Endothelial cell (in vitro differentiated cells): ENCODE measurements around the gene ILF3. TPM values are rescaled to one million over a fixed set of nuclear protein-coding genes. Genes with fewer than 3 reads are reported as not detected.

ENCODE experiments used
- DNase-seq: peaks from one replicate; pipeline ENCODE4 v3.0.0; 2021; ENCODE audit warnings: low spot score
- H3K27ac Mint-ChIP-seq: one replicate; pipeline ENCODE4 v1.8.0; 2021; ENCODE audit warnings: mixed read lengths, inconsistent platforms; ENCODE audit not compliant: unreplicated experiment
- H3K27me3 Mint-ChIP-seq: one replicate; pipeline ENCODE4 v1.8.0; 2021; ENCODE audit warnings: mild to moderate bottlenecking, moderate library complexity, mixed read lengths, inconsistent platforms; ENCODE audit not compliant: unreplicated experiment
- H3K36me3 Mint-ChIP-seq: one replicate; pipeline ENCODE4 v1.8.0; 2021; ENCODE audit warnings: mild to moderate bottlenecking, low read depth, mixed read lengths, inconsistent platforms; ENCODE audit not compliant: unreplicated experiment
- H3K4me1 Mint-ChIP-seq: one replicate; pipeline ENCODE4 v1.8.0; 2021; ENCODE audit warnings: mild to moderate bottlenecking, mixed read lengths, inconsistent platforms; ENCODE audit not compliant: unreplicated experiment
- H3K4me3 Mint-ChIP-seq: one replicate; pipeline ENCODE4 v1.8.0; 2021; ENCODE audit warnings: mild to moderate bottlenecking, mixed read lengths, inconsistent platforms; ENCODE audit not compliant: unreplicated experiment
- H3K9me3 Mint-ChIP-seq: one replicate; pipeline ENCODE4 v1.8.0; 2021; ENCODE audit warnings: mixed read lengths, inconsistent platforms; ENCODE audit not compliant: unreplicated experiment
- total RNA-seq: library from RNA; stranded (reverse); fragmentation: NEBNext Ultra II Directional; extraction: Animal tissue kit (Norgen Biotek cat#: 25700); gene quantifications from one replicate; pipeline ENCODE4 v1.2.1, GENCODE V29; 2021; ENCODE audit not compliant: unreplicated experiment
- TF ChIP-seq, protein P1 (sequence below): fragments of 200-600 bp; sonication (generic); IDR thresholded peaks from one replicate; pipeline ENCODE4 v1.5.0; 2021; ENCODE audit warnings: antibody characterized with exemption; ENCODE audit not compliant: unreplicated experiment

ILF3 gene
- total RNA-seq, 1 donor from 2014 or later, result 330 TPM

DNA sequence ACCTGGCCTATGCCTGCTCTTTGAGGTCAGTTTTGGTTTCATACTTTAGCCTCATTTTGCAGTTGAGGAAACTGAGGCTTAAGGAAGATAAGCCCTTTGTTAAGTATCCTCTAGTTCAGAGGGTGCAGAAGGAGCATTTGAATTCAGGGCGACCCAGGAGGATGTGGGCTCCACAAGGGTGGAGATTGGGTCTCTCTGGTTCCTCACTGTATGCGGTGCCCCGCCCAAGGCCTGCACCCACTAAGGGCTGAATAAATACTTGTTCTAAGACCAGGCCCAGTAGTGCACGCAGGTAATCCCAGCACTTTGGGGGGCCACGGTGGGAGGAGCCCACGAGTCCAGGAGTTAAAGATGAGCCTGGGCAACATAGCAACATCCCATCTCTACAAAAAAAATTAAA is 29.6 kb upstream of the ILF3 start:
- TF ChIP-seq, protein P1, sequence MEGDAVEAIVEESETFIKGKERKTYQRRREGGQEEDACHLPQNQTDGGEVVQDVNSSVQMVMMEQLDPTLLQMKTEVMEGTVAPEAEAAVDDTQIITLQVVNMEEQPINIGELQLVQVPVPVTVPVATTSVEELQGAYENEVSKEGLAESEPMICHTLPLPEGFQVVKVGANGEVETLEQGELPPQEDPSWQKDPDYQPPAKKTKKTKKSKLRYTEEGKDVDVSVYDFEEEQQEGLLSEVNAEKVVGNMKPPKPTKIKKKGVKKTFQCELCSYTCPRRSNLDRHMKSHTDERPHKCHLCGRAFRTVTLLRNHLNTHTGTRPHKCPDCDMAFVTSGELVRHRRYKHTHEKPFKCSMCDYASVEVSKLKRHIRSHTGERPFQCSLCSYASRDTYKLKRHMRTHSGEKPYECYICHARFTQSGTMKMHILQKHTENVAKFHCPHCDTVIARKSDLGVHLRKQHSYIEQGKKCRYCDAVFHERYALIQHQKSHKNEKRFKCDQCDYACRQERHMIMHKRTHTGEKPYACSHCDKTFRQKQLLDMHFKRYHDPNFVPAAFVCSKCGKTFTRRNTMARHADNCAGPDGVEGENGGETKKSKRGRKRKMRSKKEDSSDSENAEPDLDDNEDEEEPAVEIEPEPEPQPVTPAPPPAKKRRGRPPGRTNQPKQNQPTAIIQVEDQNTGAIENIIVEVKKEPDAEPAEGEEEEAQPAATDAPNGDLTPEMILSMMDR, result no peak
- peaks cover 18% of the 10 kb centered on the region for H3K36me3 Mint-ChIP-seq
- H3K27me3 Mint-ChIP-seq, result peaks cover 6% of the 10 kb centered on the region
- H3K4me1 Mint-ChIP-seq, result peaks cover 11% of the 10 kb centered on the region
- no peak overlapping the region for H3K4me3 Mint-ChIP-seq
- no peaks in the 10 kb centered on the region for H3K9me3 Mint-ChIP-seq
- DNase-seq, result no peak
- H3K27ac Mint-ChIP-seq, result no peak overlapping the region

DNA sequence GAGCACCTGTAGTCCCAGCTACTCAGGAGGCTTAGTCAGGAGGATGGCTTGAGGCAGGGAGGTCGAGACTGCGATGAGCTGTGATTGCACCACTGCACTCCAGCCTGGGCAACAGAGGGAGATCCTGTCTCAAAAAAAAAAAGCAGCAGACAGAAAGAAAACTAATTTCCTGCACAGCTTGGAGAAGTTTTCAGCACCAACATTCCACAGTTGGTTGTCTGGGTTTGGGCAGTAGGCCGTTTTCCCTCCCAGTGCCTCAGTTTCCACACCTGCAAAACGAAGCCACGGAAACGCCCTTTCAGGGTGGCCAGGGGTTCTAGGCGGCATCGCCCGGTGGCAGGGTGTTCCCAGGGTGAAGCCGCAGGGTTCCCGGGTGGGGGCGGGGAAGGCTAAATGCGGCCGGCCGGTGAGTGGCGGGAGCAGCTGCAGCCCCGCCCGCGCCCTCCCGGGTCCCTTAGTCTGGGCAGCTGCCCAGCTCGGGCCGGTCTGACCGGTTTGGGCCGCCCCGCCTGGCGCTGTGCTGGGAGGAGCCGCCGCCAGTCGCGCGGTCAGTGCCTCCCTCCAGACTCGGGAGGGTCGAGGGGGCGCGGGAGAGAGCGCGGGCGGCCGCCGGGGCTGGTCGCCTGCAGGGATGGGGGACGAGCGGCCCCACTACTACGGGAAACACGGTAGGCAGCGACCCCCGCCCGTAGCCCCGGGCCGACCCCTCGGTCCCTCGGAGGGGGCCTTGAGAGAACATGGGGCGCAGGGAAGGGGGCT is 29.0 kb upstream of the ILF3 start, which contains the start of gene SLC44A2:
SLC44A2 (plus strand) TSS at position 551 of the 759 bp plus-strand sequence; CDS start at position 632, 81 bp downstream.
- Mint-ChIP-seq H3K9me3 (no peaks in the 10 kb centered on the region), H3K36me3 (peaks cover 18% of the 10 kb centered on the region), H3K27me3 (peaks cover 6% of the 10 kb centered on the region), H3K27ac (no peak within 1 kb of the TSS), H3K4me3 (peak within 1 kb of the TSS; percentile 62), H3K4me1 (peaks cover 11% of the 10 kb centered on the region)
- peak; percentile 39 for DNase-seq
- TF ChIP-seq, protein P1, result no peak

DNA sequence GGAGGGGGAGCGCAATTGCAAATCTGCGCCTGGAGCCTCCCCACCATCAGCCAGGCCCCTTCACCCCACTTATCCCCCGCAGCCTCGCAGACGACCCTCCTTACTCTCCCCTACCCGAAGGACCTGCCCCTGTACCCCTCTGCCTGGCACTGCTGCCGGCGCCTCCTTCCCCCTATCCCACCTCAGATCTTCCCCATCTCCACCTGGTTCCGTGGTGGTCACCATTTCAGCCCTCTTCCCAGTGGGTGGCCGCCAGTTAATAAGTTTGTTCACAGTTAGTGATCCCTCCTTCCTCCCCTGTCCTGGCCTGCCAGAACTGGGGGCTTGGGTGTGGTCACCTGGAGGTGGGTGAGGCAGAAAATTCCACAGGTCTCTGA is 28.4 kb upstream of the ILF3 start:
- TF ChIP-seq, protein P1, result no peak
- no peak overlapping the region for H3K27ac Mint-ChIP-seq

DNA sequence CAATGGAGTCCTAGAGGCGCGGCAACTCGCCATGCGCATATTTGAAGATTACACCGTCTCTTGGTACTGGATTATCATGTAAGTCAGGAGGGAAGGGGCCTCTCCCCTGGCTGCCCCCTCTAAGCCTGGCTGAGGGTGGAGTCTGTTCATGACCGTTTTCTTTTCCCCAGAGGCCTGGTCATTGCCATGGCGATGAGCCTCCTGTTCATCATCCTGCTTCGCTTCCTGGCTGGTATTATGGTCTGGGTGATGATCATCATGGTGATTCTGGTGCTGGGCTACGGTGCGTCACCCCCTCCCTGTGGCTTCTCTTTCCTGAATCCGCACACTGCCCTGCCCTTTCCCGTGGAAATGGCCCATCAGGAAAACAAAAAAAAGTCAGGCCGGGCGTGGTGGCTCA is 22.3 kb upstream of the ILF3 start:
- H3K4me1 Mint-ChIP-seq, result peaks cover 10% of the 10 kb centered on the region
- H3K36me3 Mint-ChIP-seq, result peaks cover 40% of the 10 kb centered on the region
- TF ChIP-seq, protein P1, result no peak
- DNase-seq, result no peak
- H3K27me3 Mint-ChIP-seq, result peaks cover 8% of the 10 kb centered on the region
- no peaks in the 10 kb centered on the region for H3K9me3 Mint-ChIP-seq
- peak overlapping the region; percentile 30 for H3K27ac Mint-ChIP-seq
- no peak overlapping the region for H3K4me3 Mint-ChIP-seq

More for the DNA sequence above, 28.4 kb upstream of the ILF3 start:
- no peak for DNase-seq
- H3K27me3 Mint-ChIP-seq, result peaks cover 6% of the 10 kb centered on the region
- peaks cover 11% of the 10 kb centered on the region for H3K4me1 Mint-ChIP-seq
- H3K4me3 Mint-ChIP-seq, result peak overlapping the region; percentile 62
- no peaks in the 10 kb centered on the region for H3K9me3 Mint-ChIP-seq
- peaks cover 18% of the 10 kb centered on the region for H3K36me3 Mint-ChIP-seq

DNA sequence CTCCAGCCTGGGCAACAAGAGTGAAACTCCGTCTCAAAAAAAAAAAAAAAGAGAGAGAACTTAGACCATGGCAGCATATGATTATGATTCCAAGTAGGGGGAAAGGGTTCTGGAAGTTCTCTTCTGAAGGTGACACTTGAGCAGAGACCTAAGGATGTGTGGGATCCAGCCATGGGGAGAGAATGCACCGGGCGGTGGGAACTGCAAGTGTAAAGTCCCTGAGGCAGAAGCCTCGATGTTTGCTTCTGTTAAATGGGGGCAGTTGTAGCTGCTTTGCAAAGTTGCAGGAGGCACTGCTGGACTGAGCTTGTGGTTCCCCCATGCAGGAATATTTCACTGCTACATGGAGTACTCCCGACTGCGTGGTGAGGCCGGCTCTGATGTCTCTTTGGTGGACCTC is 19.7 kb upstream of the ILF3 start:
- TF ChIP-seq, protein P1, result no peak

More for the DNA sequence above, 19.7 kb upstream of the ILF3 start:
- no peak for DNase-seq
- Mint-ChIP-seq H3K9me3 (no peaks in the 10 kb centered on the region), H3K36me3 (peaks cover 43% of the 10 kb centered on the region), H3K4me1 (peaks cover 16% of the 10 kb centered on the region), H3K27ac (no peak overlapping the region), H3K27me3 (peaks cover 10% of the 10 kb centered on the region), H3K4me3 (no peak overlapping the region)
